WTC11 (cell line): Measurements from ENCODE around the gene CLPTM1. TPM values are rescaled to one million over a fixed set of nuclear protein-coding genes. Genes with fewer than 3 reads are reported as not detected.

Experiments
- ATAC-seq: fragments of 200-7000 bp; cut with Tn5 transposase; 2 replicates; pipeline ENCODE4 v1.10.0; 2021; ENCODE audit warnings: mild to moderate bottlenecking, moderate library complexity
- CTCF ChIA-PET: fragments of 300-600 bp; sonication (Branson Sonifier 250); formaldehyde crosslinking; loops from one replicate; lab custom pipeline; 2021; ENCODE audit warnings: antibody characterized with exemption; lab: Charles Lee
- POLR2A ChIA-PET: fragments of 350-600 bp; sonication (Branson Sonifier 250); formaldehyde crosslinking; loops from one replicate; lab custom pipeline; 2021; ENCODE audit warnings: antibody characterized with exemption; lab: Charles Lee
- DNase-seq: peaks from one replicate; pipeline ENCODE4 v3.0.0; 2021; ENCODE audit warnings: low spot score
- H3K27ac Mint-ChIP-seq: 2 replicates; pipeline ENCODE4 v1.8.0; 2021; ENCODE audit warnings: mixed read lengths
- H3K27me3 Mint-ChIP-seq: 2 replicates; pipeline ENCODE4 v1.8.0; 2021; ENCODE audit warnings: low read depth, mild to moderate bottlenecking, moderate library complexity, mixed read lengths
- H3K36me3 Mint-ChIP-seq: 2 replicates; pipeline ENCODE4 v1.8.0; 2021; ENCODE audit warnings: mixed read lengths
- H3K4me1 Mint-ChIP-seq: 2 replicates; pipeline ENCODE4 v1.8.0; 2022; ENCODE audit warnings: mixed read lengths
- H3K4me3 Mint-ChIP-seq: 2 replicates; pipeline ENCODE4 v1.8.0; 2021; ENCODE audit warnings: mild to moderate bottlenecking, moderate library complexity, mixed read lengths
- H3K9me3 Mint-ChIP-seq: 2 replicates; pipeline ENCODE4 v1.8.0; 2021; ENCODE audit warnings: mixed read lengths
- ARID4B ChIP-seq: sonication (generic); formaldehyde crosslinking; IDR thresholded peaks from 2 replicates; pipeline ENCODE4 v1.8.0; 2023; ENCODE audit warnings: missing genetic modification reagents, mild to moderate bottlenecking, borderline replicate concordance
- CREB1 ChIP-seq: sonication (generic); formaldehyde crosslinking; IDR thresholded peaks from 2 replicates; pipeline ENCODE4 v1.8.0; 2023; ENCODE audit warnings: mild to moderate bottlenecking, missing genetic modification reagents
- ERG ChIP-seq: fragments of 250-450 bp; sonication (Bioruptor Pico); IDR thresholded peaks from 2 replicates; pipeline ENCODE4 v1.8.0; 2021; ENCODE audit warnings: mild to moderate bottlenecking
- FOXP1 ChIP-seq: sonication (generic); formaldehyde crosslinking; IDR thresholded peaks from 2 replicates; pipeline ENCODE4 v1.8.0; 2022; ENCODE audit warnings: missing genetic modification reagents, mild to moderate bottlenecking, moderate library complexity, borderline replicate concordance
- FOXP4 ChIP-seq: sonication (generic); formaldehyde crosslinking; IDR thresholded peaks from 2 replicates; pipeline ENCODE4 v1.8.0; 2022; ENCODE audit warnings: mild to moderate bottlenecking, missing genetic modification reagents
- HMGA2 ChIP-seq: fragments of 250-450 bp; sonication (Bioruptor Pico); IDR thresholded peaks from 2 replicates; pipeline ENCODE4 v1.4.0; 2021; ENCODE audit warnings: mild to moderate bottlenecking, moderate library complexity
- MAX ChIP-seq: sonication (generic); formaldehyde crosslinking; IDR thresholded peaks from 2 replicates; pipeline ENCODE4 v1.8.0; 2022; ENCODE audit warnings: mild to moderate bottlenecking, missing genetic modification reagents
- MLX ChIP-seq: sonication (generic); formaldehyde crosslinking; IDR thresholded peaks from 2 replicates; pipeline ENCODE4 v1.8.1; 2023; ENCODE audit warnings: mild to moderate bottlenecking, missing genetic modification reagents, moderate library complexity
- NR1H2 ChIP-seq: sonication (generic); formaldehyde crosslinking; IDR thresholded peaks from 2 replicates; pipeline ENCODE4 v1.9.0; 2021; ENCODE audit warnings: mild to moderate bottlenecking, moderate library complexity, missing genetic modification reagents
- OVOL2 ChIP-seq: fragments of 250-450 bp; sonication (Bioruptor Pico); IDR thresholded peaks from 2 replicates; pipeline ENCODE4 v1.9.0; 2021; ENCODE audit warnings: mild to moderate bottlenecking, borderline replicate concordance
- TEAD4 ChIP-seq: sonication (generic); formaldehyde crosslinking; IDR thresholded peaks from 2 replicates; pipeline ENCODE4 v1.8.0; 2022; ENCODE audit warnings: mild to moderate bottlenecking, missing genetic modification reagents
- USF2 ChIP-seq: sonication (generic); formaldehyde crosslinking; IDR thresholded peaks from 2 replicates; pipeline ENCODE4 v1.8.1; 2023; ENCODE audit warnings: mild to moderate bottlenecking, missing genetic modification reagents, moderate library complexity
- ZBTB43 ChIP-seq: sonication (generic); formaldehyde crosslinking; IDR thresholded peaks from 2 replicates; pipeline ENCODE4 v1.8.1; 2023; ENCODE audit warnings: mild to moderate bottlenecking, missing genetic modification reagents
- ZMAT4 ChIP-seq: fragments of 250-450 bp; sonication (Bioruptor Pico); IDR thresholded peaks from 2 replicates; pipeline ENCODE4 v1.9.0; 2021; ENCODE audit warnings: mild to moderate bottlenecking
- ZNF219 ChIP-seq: sonication (generic); formaldehyde crosslinking; IDR thresholded peaks from 2 replicates; pipeline ENCODE4 v1.8.0; 2023; ENCODE audit warnings: missing genetic modification reagents, mild to moderate bottlenecking, borderline replicate concordance
- ZNF532 ChIP-seq: fragments of 250-450 bp; sonication (Bioruptor Pico); IDR thresholded peaks from 2 replicates; pipeline ENCODE4 v1.9.0; 2021; ENCODE audit warnings: mild to moderate bottlenecking, borderline replicate concordance
- total RNA-seq: library from RNA; stranded (reverse); gene quantifications from 3 replicates; pipeline ENCODE4 v1.2.3, GENCODE V29; 2021

Gene CLPTM1
- total RNA-seq, 1 experiment from 2014 or later = 85.6 TPM

GRCh38 chr19:44992336-44993163 is 37.4 kb downstream of the CLPTM1 start:
- Mint-ChIP-seq H3K27ac (no peak overlapping the region), H3K4me3 (no peak overlapping the region), H3K9me3 (no peaks in the 10 kb centered on the region), H3K4me1 (no peaks in the 10 kb centered on the region), H3K27me3 (no peaks in the 10 kb centered on the region), H3K36me3 (peaks cover 7% of the 10 kb centered on the region; the same call in 1 of the 2 replicates)
- no peak for TF ChIP-seq ZBTB43 (CRISPR knock-in tag)
- TF ChIP-seq FOXP1 = no peak
- TF ChIP-seq HMGA2 (CRISPR knock-in tag) = no peak
- no peak for TF ChIP-seq CREB1 (CRISPR knock-in tag)
- no peak for TF ChIP-seq USF2 (CRISPR knock-in tag)
- TF ChIP-seq OVOL2 = no peak
- no peak for TF ChIP-seq ZNF219
- no peak for TF ChIP-seq ARID4B (CRISPR knock-in tag)
- TF ChIP-seq MLX = no peak
- TF ChIP-seq NR1H2 = no peak
- no peak for TF ChIP-seq FOXP4 (CRISPR knock-in tag)
- TF ChIP-seq ZMAT4 (CRISPR knock-in tag) = no peak
- ATAC-seq = no peak
- no peak for DNase-seq
- ChIA-PET CTCF (interaction anchor here (0.9 kb wide), 1 partner anchor 67 kb away, joined by 3 read pairs; no protein-coding TSS in a partner anchor), POLR2A (no interaction called here)

GRCh38 chr19:44993526-44993925 is 38.3 kb downstream of the CLPTM1 start:
- H3K9me3 Mint-ChIP-seq = peaks cover 4% of the 10 kb centered on the region
- DNase-seq = no peak
- H3K4me3 Mint-ChIP-seq = no peak overlapping the region
- H3K27me3 Mint-ChIP-seq = no peaks in the 10 kb centered on the region; the same call in 1 of the 2 replicates
- POLR2A ChIA-PET = interaction anchor here (0.7 kb wide), 1 partner anchor 208 kb away, joined by 4 read pairs; no protein-coding TSS in a partner anchor
- H3K36me3 Mint-ChIP-seq = peaks cover 7% of the 10 kb centered on the region; the same call in 1 of the 2 replicates
- CTCF ChIA-PET = interaction anchor here (0.7 to 1.1 kb wide), 2 partner anchors 20 to 105 kb away, joined by 3 to 4 read pairs; no protein-coding TSS in a partner anchor
- no peak overlapping the region for H3K27ac Mint-ChIP-seq
- no peaks in the 10 kb centered on the region for H3K4me1 Mint-ChIP-seq
- no peak for ATAC-seq
- TF ChIP-seq MAX (no peak), TEAD4 (CRISPR knock-in tag) (no peak), ZNF532 (CRISPR knock-in tag) (no peak), ERG (CRISPR knock-in tag) (no peak)
